Hematopoietic multipotent progenitor cell treated with erythropoietin and hydrocortisone succinate and interleukin-3 and kit ligand, for 6 days (in vitro differentiated cells): ENCODE measurements around the gene EMC8.

ENCODE experiments used
- DNase-seq: peaks from one replicate; pipeline ENCODE4 v3.0.0-alpha.2; 2015

EMC8 gene

GRCh38 chr16:85781695-85782370 lies 17.5 kb downstream of the EMC8 start:
- DNase-seq = no peak

GRCh38 chr16:85781156-85781555 lies 18.2 kb downstream of the EMC8 start:
- DNase-seq = no peak

GRCh38 chr16:85780281-85780680 lies 19.1 kb downstream of the EMC8 start:
- DNase-seq = no peak

- DNase-seq = no peak
These were observed 20.5 kb downstream of the EMC8 start for GRCh38 chr16:85778873-85779272.

GRCh38 chr16:85777583-85778310 lies 21.6 kb downstream of the EMC8 start:
- DNase-seq = no peak

- no peak for DNase-seq
These were observed 24.5 kb downstream of the EMC8 start for GRCh38 chr16:85774811-85775210.

GRCh38 chr16:85774136-85774535 lies 25.2 kb downstream of the EMC8 start:
- no peak for DNase-seq

- DNase-seq = no peak
These were observed 26.3 kb downstream of the EMC8 start for GRCh38 chr16:85773044-85773443.

- no peak for DNase-seq
These were observed 28.6 kb downstream of the EMC8 start for GRCh38 chr16:85770741-85771140.

- no peak for DNase-seq
These were observed 31.1 kb downstream of the EMC8 start for GRCh38 chr16:85768199-85768598.

GRCh38 chr16:85767531-85767930 lies 31.8 kb downstream of the EMC8 start:
- no peak for DNase-seq

GRCh38 chr16:85765767-85766166 lies 33.6 kb downstream of the EMC8 start:
- DNase-seq = no peak

- no peak for DNase-seq
These were observed 34.1 kb downstream of the EMC8 start for GRCh38 chr16:85765211-85765610.

- DNase-seq = no peak
These were observed 35.7 kb downstream of the EMC8 start for GRCh38 chr16:85763616-85764015.

- DNase-seq = no peak
These were observed 36.4 kb downstream of the EMC8 start for GRCh38 chr16:85762970-85763369.

GRCh38 chr16:85761861-85762260 lies 37.5 kb downstream of the EMC8 start:
- peak; percentile 52 for DNase-seq

- DNase-seq = peak; percentile 70
These were observed 39.5 kb downstream of the EMC8 start for GRCh38 chr16:85759631-85760419.

- DNase-seq = peak; percentile 64
These were observed 40.2 kb downstream of the EMC8 start for GRCh38 chr16:85759136-85759535.

GRCh38 chr16:85757341-85757822 lies 42.0 kb downstream of the EMC8 start:
- DNase-seq = no peak

GRCh38 chr16:85755929-85756768 lies 43.2 kb downstream of the EMC8 start:
- DNase-seq = no peak

- no peak for DNase-seq
These were observed 44.9 kb downstream of the EMC8 start for GRCh38 chr16:85754413-85754812.

GRCh38 chr16:85753976-85754375 lies 45.4 kb downstream of the EMC8 start:
- no peak for DNase-seq

GRCh38 chr16:85753559-85753958 lies 45.8 kb downstream of the EMC8 start:
- no peak for DNase-seq
